T-helper 1 cell treated with Interleukin-12 subunit alpha and Interleukin-12 subunit beta and Interleukin-4 antibody, amounts not matched to agents 30 μg/mL and 1 μg/mL, for 36 hours (primary cell): ENCODE measurements around the gene MON2.
"Not testable (repeated sequence)": the region's sequence is repeated elsewhere in the genome, so short reads cannot be mapped to it uniquely, and the experiment has no call there.

ENCODE experiments used
- H3K27ac Mint-ChIP-seq: one replicate; pipeline ENCODE4 v1.8.0; 2021; ENCODE audit warnings: mild to moderate bottlenecking, mixed read lengths
- H3K27me3 Mint-ChIP-seq: one replicate; pipeline ENCODE4 v1.8.0; 2021; ENCODE audit warnings: low read depth, mixed read lengths
- H3K36me3 Mint-ChIP-seq: one replicate; pipeline ENCODE4 v1.8.0; 2021; ENCODE audit warnings: low read depth, mixed read lengths
- H3K4me1 Mint-ChIP-seq: one replicate; pipeline ENCODE4 v1.8.0; 2021; ENCODE audit warnings: low read depth, mixed read lengths
- H3K4me3 Mint-ChIP-seq: one replicate; pipeline ENCODE4 v1.8.0; 2021; ENCODE audit warnings: mild to moderate bottlenecking, moderate library complexity, mixed read lengths
- H3K9me3 Mint-ChIP-seq: one replicate; pipeline ENCODE4 v1.8.0; 2021; ENCODE audit warnings: mixed read lengths

Gene MON2

GRCh38 chr12:62552906-62553556, 86.4 kb downstream of the MON2 start:
- H3K27me3 Mint-ChIP-seq, result no peaks in the 10 kb centered on the region
- H3K4me3 Mint-ChIP-seq, result no peak overlapping the region
- peaks cover 21% of the 10 kb centered on the region for H3K36me3 Mint-ChIP-seq
- H3K27ac Mint-ChIP-seq, result no peak overlapping the region
- H3K9me3 Mint-ChIP-seq, result no peaks in the 10 kb centered on the region
- no peaks in the 10 kb centered on the region for H3K4me1 Mint-ChIP-seq

- H3K4me3 Mint-ChIP-seq, H3K4me1 Mint-ChIP-seq, H3K27me3 Mint-ChIP-seq, H3K27ac Mint-ChIP-seq, H3K9me3 Mint-ChIP-seq: not testable (repeated sequence)
- H3K36me3 Mint-ChIP-seq, result peaks cover 29% of the 10 kb centered on the region
Measured at GRCh38 chr12:62559366-62559765, 92.7 kb downstream of the MON2 start.

- no peak overlapping the region for H3K27ac Mint-ChIP-seq
- H3K4me3 Mint-ChIP-seq, result no peak overlapping the region
- H3K9me3 Mint-ChIP-seq, result no peaks in the 10 kb centered on the region
- no peaks in the 10 kb centered on the region for H3K27me3 Mint-ChIP-seq
- no peaks in the 10 kb centered on the region for H3K4me1 Mint-ChIP-seq
- H3K36me3 Mint-ChIP-seq, result peaks cover 33% of the 10 kb centered on the region
Measured at GRCh38 chr12:62562846-62563245, 96.2 kb downstream of the MON2 start.

GRCh38 chr12:62575036-62575435, 108.4 kb downstream of the MON2 start:
- no peak overlapping the region for H3K27ac Mint-ChIP-seq
- no peaks in the 10 kb centered on the region for H3K4me1 Mint-ChIP-seq
- H3K36me3 Mint-ChIP-seq, result peaks cover 18% of the 10 kb centered on the region
- no peaks in the 10 kb centered on the region for H3K9me3 Mint-ChIP-seq
- H3K27me3 Mint-ChIP-seq, result no peaks in the 10 kb centered on the region
- no peak overlapping the region for H3K4me3 Mint-ChIP-seq

GRCh38 chr12:62576503-62576902, 109.9 kb downstream of the MON2 start:
- H3K9me3 Mint-ChIP-seq, result no peaks in the 10 kb centered on the region

GRCh38 chr12:62578726-62579125, 112.1 kb downstream of the MON2 start:
- peaks cover 11% of the 10 kb centered on the region for H3K36me3 Mint-ChIP-seq
- H3K27ac Mint-ChIP-seq, result no peak overlapping the region
- H3K9me3 Mint-ChIP-seq, result no peaks in the 10 kb centered on the region
- no peak overlapping the region for H3K4me3 Mint-ChIP-seq
- peaks cover 2% of the 10 kb centered on the region for H3K4me1 Mint-ChIP-seq
- no peaks in the 10 kb centered on the region for H3K27me3 Mint-ChIP-seq

More at GRCh38 chr12:62576503-62576902, 109.9 kb downstream of the MON2 start:
- Mint-ChIP-seq H3K4me3 (no peak overlapping the region), H3K36me3 (peaks cover 12% of the 10 kb centered on the region), H3K27ac (no peak overlapping the region), H3K4me1 (no peaks in the 10 kb centered on the region), H3K27me3 (no peaks in the 10 kb centered on the region)

GRCh38 chr12:62581288-62582064, 114.8 kb downstream of the MON2 start:
- Mint-ChIP-seq H3K27me3 (no peaks in the 10 kb centered on the region), H3K4me3 (no peak overlapping the region), H3K9me3 (no peaks in the 10 kb centered on the region), H3K4me1 (peaks cover 2% of the 10 kb centered on the region), H3K27ac (no peak overlapping the region), H3K36me3 (peaks cover 11% of the 10 kb centered on the region)

GRCh38 chr12:62582065-62582366, 115.4 kb downstream of the MON2 start:
- peaks cover 13% of the 10 kb centered on the region for H3K36me3 Mint-ChIP-seq
- no peak overlapping the region for H3K27ac Mint-ChIP-seq
- H3K27me3 Mint-ChIP-seq, result no peaks in the 10 kb centered on the region
- no peak overlapping the region for H3K4me3 Mint-ChIP-seq
- peaks cover 2% of the 10 kb centered on the region for H3K4me1 Mint-ChIP-seq
- no peaks in the 10 kb centered on the region for H3K9me3 Mint-ChIP-seq

- H3K27ac Mint-ChIP-seq, result no peak overlapping the region
- H3K27me3 Mint-ChIP-seq, result no peaks in the 10 kb centered on the region
- no peaks in the 10 kb centered on the region for H3K9me3 Mint-ChIP-seq
- peaks cover 2% of the 10 kb centered on the region for H3K4me1 Mint-ChIP-seq
- H3K36me3 Mint-ChIP-seq, result peaks cover 17% of the 10 kb centered on the region
- H3K4me3 Mint-ChIP-seq, result no peak overlapping the region
Measured at GRCh38 chr12:62584619-62585018, 118.0 kb downstream of the MON2 start.

- H3K27ac Mint-ChIP-seq, result no peak overlapping the region
- H3K27me3 Mint-ChIP-seq, result no peaks in the 10 kb centered on the region
- peaks cover 29% of the 10 kb centered on the region for H3K36me3 Mint-ChIP-seq
Measured at GRCh38 chr12:62586850-62587249, 120.2 kb downstream of the MON2 start.

GRCh38 chr12:62588916-62589315, 122.3 kb downstream of the MON2 start:
- H3K9me3 Mint-ChIP-seq, result no peaks in the 10 kb centered on the region
- H3K4me3 Mint-ChIP-seq, result no peak overlapping the region
- H3K27ac Mint-ChIP-seq, result no peak overlapping the region
- peaks cover 31% of the 10 kb centered on the region for H3K36me3 Mint-ChIP-seq
- H3K4me1 Mint-ChIP-seq, result no peaks in the 10 kb centered on the region
- H3K27me3 Mint-ChIP-seq, result no peaks in the 10 kb centered on the region

More at GRCh38 chr12:62586850-62587249, 120.2 kb downstream of the MON2 start:
- no peak overlapping the region for H3K4me3 Mint-ChIP-seq
- no peaks in the 10 kb centered on the region for H3K9me3 Mint-ChIP-seq
- H3K4me1 Mint-ChIP-seq, result peaks cover 2% of the 10 kb centered on the region

- Mint-ChIP-seq H3K27ac (no peak overlapping the region), H3K36me3 (peaks cover 8% of the 10 kb centered on the region), H3K4me3 (no peak overlapping the region), H3K27me3 (no peaks in the 10 kb centered on the region), H3K9me3 (no peaks in the 10 kb centered on the region), H3K4me1 (peaks cover 7% of the 10 kb centered on the region)
Measured at GRCh38 chr12:62597253-62597652, 130.6 kb downstream of the MON2 start.

GRCh38 chr12:62598846-62599245, 132.2 kb downstream of the MON2 start:
- H3K36me3 Mint-ChIP-seq, result peaks cover 5% of the 10 kb centered on the region
- no peak overlapping the region for H3K27ac Mint-ChIP-seq
- H3K4me3 Mint-ChIP-seq, result no peak overlapping the region
- peaks cover 9% of the 10 kb centered on the region for H3K4me1 Mint-ChIP-seq
- no peaks in the 10 kb centered on the region for H3K27me3 Mint-ChIP-seq
- H3K9me3 Mint-ChIP-seq, result no peaks in the 10 kb centered on the region

GRCh38 chr12:62599854-62600437, 133.3 kb downstream of the MON2 start:
- no peak overlapping the region for H3K4me3 Mint-ChIP-seq
- H3K4me1 Mint-ChIP-seq, result peaks cover 16% of the 10 kb centered on the region
- H3K36me3 Mint-ChIP-seq, result peaks cover 9% of the 10 kb centered on the region
- no peaks in the 10 kb centered on the region for H3K27me3 Mint-ChIP-seq
- no peaks in the 10 kb centered on the region for H3K9me3 Mint-ChIP-seq
- H3K27ac Mint-ChIP-seq, result no peak overlapping the region

GRCh38 chr12:62601765-62602164, 135.1 kb downstream of the MON2 start:
- Mint-ChIP-seq H3K36me3 (peaks cover 21% of the 10 kb centered on the region), H3K9me3 (no peaks in the 10 kb centered on the region), H3K27me3 (peaks cover 2% of the 10 kb centered on the region), H3K4me1 (peaks cover 30% of the 10 kb centered on the region), H3K27ac (peak overlapping the region; percentile 31), H3K4me3 (peak overlapping the region; percentile 7)
